ENCODE data around the gene POLA1.

The POLA1 gene

GRCh38 chrX:24979081-24979480 lies 285.4 kb downstream of the POLA1 start:
- no CpG with 5 or more reads among the region's 3 CpGs for WGBS, 2 donors (ENCODE audit: extremely low coverage in 2 of 2, insufficient read length in 2 of 2, insufficient replicate concordance in 1 of 2)

DNA sequence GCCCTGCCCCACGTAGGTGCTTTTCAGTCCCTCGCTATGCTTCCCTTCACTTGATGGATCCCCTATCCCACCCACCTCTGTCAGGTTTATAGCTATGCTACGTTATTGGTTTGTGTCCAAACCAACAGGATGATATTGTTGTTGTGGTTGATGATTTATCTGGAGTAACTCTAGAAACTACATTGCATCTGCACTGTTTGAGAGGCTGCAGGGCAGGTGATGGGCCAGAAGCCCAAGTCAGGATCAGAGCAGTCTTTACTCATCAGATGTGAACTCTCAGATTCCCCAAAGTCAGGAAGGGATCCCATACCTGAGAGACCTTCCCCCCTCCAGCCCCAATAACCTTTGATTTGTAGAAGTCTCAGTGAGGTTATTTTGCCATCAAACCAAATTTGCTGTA lies 287.3 kb downstream of the POLA1 start:
- no peak overlapping the region for H2BK12ac ChIP-seq (ENCODE audit: low read length)
- no CpG with 5 or more reads among the region's 3 CpGs for WGBS, 2 donors (ENCODE audit: extremely low coverage in 2 of 2, insufficient read length in 2 of 2, insufficient replicate concordance in 1 of 2)
- no peak overlapping the region for H3K4ac ChIP-seq (ENCODE audit: low read length)
- no peak overlapping the region for H3K9ac ChIP-seq (ENCODE audit: low read depth, low read length, poor library complexity)
- H2BK5ac ChIP-seq (ENCODE audit: low read length) = no peak overlapping the region
- H4K8ac ChIP-seq (ENCODE audit: low read depth, low read length) = no peak overlapping the region
- no peak for DNase-seq (ENCODE audit: low spot score)
- no peak overlapping the region for H3K27ac ChIP-seq (replicated peaks; ENCODE audit: low read length)
- no peak overlapping the region for H3K23ac ChIP-seq (ENCODE audit: low read depth, low read length, poor library complexity)
- H3K4me2 ChIP-seq (ENCODE audit: insufficient read depth, low read length, poor library complexity, severe bottlenecking) = no peak overlapping the region
- H3K79me1 ChIP-seq (ENCODE audit: low read depth, low read length) = no peaks in the 10 kb centered on the region
- no peak overlapping the region for H2AK5ac ChIP-seq (ENCODE audit: low read depth, low read length)
- no peaks in the 10 kb centered on the region for H3K27me3 ChIP-seq (ENCODE audit: control insufficient read depth in 3 of 3, insufficient read depth in 3 of 3, low read depth in 1 of 3, low read length in 3 of 3)
- H2BK120ac ChIP-seq (ENCODE audit: low read depth, low read length) = no peak overlapping the region
- no peaks in the 10 kb centered on the region for H3K4me1 ChIP-seq (ENCODE audit: control insufficient read depth in 2 of 2, insufficient read depth in 1 of 2, low read depth in 1 of 2, low read length in 2 of 2)
- no peak overlapping the region for H2AFZ ChIP-seq (ENCODE audit: low read length)
- H3K9me3 ChIP-seq (replicated peaks in 1 of 2; ENCODE audit: control insufficient read depth in 2 of 2, insufficient read depth in 1 of 2, low read depth in 1 of 2, low read length in 2 of 2) = no peaks in the 10 kb centered on the region
- H3K18ac ChIP-seq (ENCODE audit: low read length) = no peak overlapping the region
- no peak overlapping the region for H3K14ac ChIP-seq (ENCODE audit: low read length)
- no peak overlapping the region for H2BK15ac ChIP-seq (ENCODE audit: low read length)
- no peaks in the 10 kb centered on the region for H3K36me3 ChIP-seq (replicated peaks in 1 of 2; ENCODE audit: control insufficient read depth in 2 of 2, insufficient read depth in 2 of 2, low read length in 2 of 2)
- H3K4me3 ChIP-seq (ENCODE audit: low read length in 2 of 2) = no peak overlapping the region
- H4K91ac ChIP-seq (ENCODE audit: low read depth, low read length, poor library complexity) = no peak overlapping the region

More at GRCh38 chrX:24979081-24979480, 285.4 kb downstream of the POLA1 start:
- H4K8ac ChIP-seq (ENCODE audit: low read depth, low read length) = no peak overlapping the region
- no peak overlapping the region for H3K4me2 ChIP-seq (ENCODE audit: insufficient read depth, low read length, poor library complexity, severe bottlenecking)
- H3K79me1 ChIP-seq (ENCODE audit: low read depth, low read length) = no peaks in the 10 kb centered on the region
- no peak overlapping the region for H3K23ac ChIP-seq (ENCODE audit: low read depth, low read length, poor library complexity)
- no peak overlapping the region for H2BK5ac ChIP-seq (ENCODE audit: low read length)
- H3K14ac ChIP-seq (ENCODE audit: low read length) = no peak overlapping the region
- H2AK5ac ChIP-seq (ENCODE audit: low read depth, low read length) = no peak overlapping the region
- H2BK12ac ChIP-seq (ENCODE audit: low read length) = no peak overlapping the region
- H4K91ac ChIP-seq (ENCODE audit: low read depth, low read length, poor library complexity) = no peak overlapping the region
- no peak overlapping the region for H2BK120ac ChIP-seq (ENCODE audit: low read depth, low read length)
- no peak overlapping the region for H3K18ac ChIP-seq (ENCODE audit: low read length)
- H3K9me3 ChIP-seq (replicated peaks in 1 of 2; ENCODE audit: control insufficient read depth in 2 of 2, insufficient read depth in 1 of 2, low read depth in 1 of 2, low read length in 2 of 2) = no peaks in the 10 kb centered on the region
- H3K9ac ChIP-seq (ENCODE audit: low read depth, low read length, poor library complexity) = no peak overlapping the region
- no peak overlapping the region for H3K27ac ChIP-seq (replicated peaks; ENCODE audit: low read length)
- no peak overlapping the region for H2AFZ ChIP-seq (ENCODE audit: low read length)
- no peak overlapping the region for H3K4ac ChIP-seq (ENCODE audit: low read length)
- H3K4me1 ChIP-seq (ENCODE audit: control insufficient read depth in 2 of 2, insufficient read depth in 1 of 2, low read depth in 1 of 2, low read length in 2 of 2) = no peaks in the 10 kb centered on the region
- H3K27me3 ChIP-seq (ENCODE audit: control insufficient read depth in 3 of 3, insufficient read depth in 3 of 3, low read depth in 1 of 3, low read length in 3 of 3) = no peaks in the 10 kb centered on the region
- H2BK15ac ChIP-seq (ENCODE audit: low read length) = no peak overlapping the region
- no peak for DNase-seq (ENCODE audit: low spot score)
- no peaks in the 10 kb centered on the region for H3K36me3 ChIP-seq (replicated peaks in 1 of 2; ENCODE audit: control insufficient read depth in 2 of 2, insufficient read depth in 2 of 2, low read length in 2 of 2)
- H3K4me3 ChIP-seq (ENCODE audit: low read length in 2 of 2) = no peak overlapping the region

GRCh38 chrX:24982306-24982965 lies 288.7 kb downstream of the POLA1 start:
- Histone ChIP-seq H2BK5ac (ENCODE audit: low read length) (no peak overlapping the region), H3K27ac (replicated peaks; ENCODE audit: low read length) (no peak overlapping the region), H3K9me3 (replicated peaks in 1 of 2; ENCODE audit: control insufficient read depth in 2 of 2, insufficient read depth in 1 of 2, low read depth in 1 of 2, low read length in 2 of 2) (no peaks in the 10 kb centered on the region), H3K18ac (ENCODE audit: low read length) (no peak overlapping the region), H2BK12ac (ENCODE audit: low read length) (no peak overlapping the region), H2BK15ac (ENCODE audit: low read length) (no peak overlapping the region), H3K23ac (ENCODE audit: low read depth, low read length, poor library complexity) (no peak overlapping the region), H3K27me3 (ENCODE audit: control insufficient read depth in 3 of 3, insufficient read depth in 3 of 3, low read depth in 1 of 3, low read length in 3 of 3) (no peaks in the 10 kb centered on the region), H3K14ac (ENCODE audit: low read length) (no peak overlapping the region), H3K4me3 (ENCODE audit: low read length in 2 of 2) (no peak overlapping the region), H3K4me2 (ENCODE audit: insufficient read depth, low read length, poor library complexity, severe bottlenecking) (no peak overlapping the region), H4K8ac (ENCODE audit: low read depth, low read length) (no peak overlapping the region), H3K9ac (ENCODE audit: low read depth, low read length, poor library complexity) (no peak overlapping the region), H3K36me3 (replicated peaks in 1 of 2; ENCODE audit: control insufficient read depth in 2 of 2, insufficient read depth in 2 of 2, low read length in 2 of 2) (peaks cover 0 to 5% of the 10 kb centered on the region in 2 donors), H2AFZ (ENCODE audit: low read length) (no peak overlapping the region), H3K79me1 (ENCODE audit: low read depth, low read length) (no peaks in the 10 kb centered on the region), H2AK5ac (ENCODE audit: low read depth, low read length) (no peak overlapping the region), H3K4me1 (ENCODE audit: control insufficient read depth in 2 of 2, insufficient read depth in 1 of 2, low read depth in 1 of 2, low read length in 2 of 2) (no peaks in the 10 kb centered on the region), H3K4ac (ENCODE audit: low read length) (no peak overlapping the region), H2BK120ac (ENCODE audit: low read depth, low read length) (no peak overlapping the region), H4K91ac (ENCODE audit: low read depth, low read length, poor library complexity) (no peak overlapping the region)
- DNase-seq (ENCODE audit: low spot score) = no peak
- WGBS, 2 donors (ENCODE audit: extremely low coverage in 2 of 2, insufficient read length in 2 of 2, insufficient replicate concordance in 1 of 2) = no CpG with 5 or more reads among the region's 5 CpGs

DNA sequence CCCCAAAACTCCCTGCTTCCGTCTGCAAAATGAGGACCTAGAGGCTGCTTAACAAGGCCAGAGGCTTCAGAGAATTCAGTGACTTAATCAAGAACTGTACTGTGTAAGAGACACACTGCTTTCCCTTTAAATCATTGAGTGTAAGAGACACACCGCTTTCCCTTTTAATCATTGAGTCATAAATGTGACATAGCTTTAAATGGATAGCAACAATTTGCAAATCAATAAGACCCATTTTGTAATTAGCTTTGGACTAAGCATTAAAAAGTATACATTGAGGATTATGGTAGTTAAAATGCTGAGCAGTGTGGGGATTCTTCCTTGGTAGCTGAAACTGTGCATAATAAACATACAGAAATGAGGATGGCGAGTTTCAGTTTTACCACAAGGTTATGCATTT lies 290.2 kb downstream of the POLA1 start:
- no peaks in the 10 kb centered on the region for H3K79me1 ChIP-seq (ENCODE audit: low read depth, low read length)
- H3K4ac ChIP-seq (ENCODE audit: low read length) = no peak overlapping the region
- H3K9me3 ChIP-seq (replicated peaks in 1 of 2; ENCODE audit: control insufficient read depth in 2 of 2, insufficient read depth in 1 of 2, low read depth in 1 of 2, low read length in 2 of 2) = no peaks in the 10 kb centered on the region
- no CpG with 5 or more reads among the region's 3 CpGs for WGBS, 2 donors (ENCODE audit: extremely low coverage in 2 of 2, insufficient read length in 2 of 2, insufficient replicate concordance in 1 of 2)
- H3K18ac ChIP-seq (ENCODE audit: low read length) = no peak overlapping the region
- no peak overlapping the region for H2BK12ac ChIP-seq (ENCODE audit: low read length)
- H2AFZ ChIP-seq (ENCODE audit: low read length) = no peak overlapping the region
- H2BK120ac ChIP-seq (ENCODE audit: low read depth, low read length) = no peak overlapping the region
- no peak overlapping the region for H2BK5ac ChIP-seq (ENCODE audit: low read length)
- H2AK5ac ChIP-seq (ENCODE audit: low read depth, low read length) = no peak overlapping the region
- H3K4me2 ChIP-seq (ENCODE audit: insufficient read depth, low read length, poor library complexity, severe bottlenecking) = no peak overlapping the region
- DNase-seq (ENCODE audit: low spot score) = no peak
- no peak overlapping the region for H3K14ac ChIP-seq (ENCODE audit: low read length)
- no peak overlapping the region for H4K91ac ChIP-seq (ENCODE audit: low read depth, low read length, poor library complexity)
- no peaks in the 10 kb centered on the region for H3K27me3 ChIP-seq (ENCODE audit: control insufficient read depth in 3 of 3, insufficient read depth in 3 of 3, low read depth in 1 of 3, low read length in 3 of 3)
- no peak overlapping the region for H3K27ac ChIP-seq (replicated peaks; ENCODE audit: low read length)
- H3K9ac ChIP-seq (ENCODE audit: low read depth, low read length, poor library complexity) = no peak overlapping the region
- H3K4me3 ChIP-seq (ENCODE audit: low read length in 2 of 2) = no peak overlapping the region
- H3K36me3 ChIP-seq (replicated peaks in 1 of 2; ENCODE audit: control insufficient read depth in 2 of 2, insufficient read depth in 2 of 2, low read length in 2 of 2) = peaks cover 0 to 12% of the 10 kb centered on the region in 2 donors
- H2BK15ac ChIP-seq (ENCODE audit: low read length) = no peak overlapping the region
- H3K4me1 ChIP-seq (ENCODE audit: control insufficient read depth in 2 of 2, insufficient read depth in 1 of 2, low read depth in 1 of 2, low read length in 2 of 2) = no peaks in the 10 kb centered on the region
- no peak overlapping the region for H4K8ac ChIP-seq (ENCODE audit: low read depth, low read length)
- no peak overlapping the region for H3K23ac ChIP-seq (ENCODE audit: low read depth, low read length, poor library complexity)

Data from neuronal stem cell (in vitro differentiated cells).